DMS153 treated with DMSO at 0.1 percent for 48 hours (cell line): ENCODE results near the gene ASIC2.

Experiments used
- DNase-seq: peaks from one replicate; lab custom pipeline; 2025; ENCODE audit not compliant: unreplicated experiment; lab: John Stamatoyannopoulos, UW

ASIC2 gene

GRCh38 chr17:33292981-33293867 lies at the start of gene ASIC2:
Gene ASIC2 (minus strand): TSS chr17:33293295.
- DNase-seq: no peak

DNA sequence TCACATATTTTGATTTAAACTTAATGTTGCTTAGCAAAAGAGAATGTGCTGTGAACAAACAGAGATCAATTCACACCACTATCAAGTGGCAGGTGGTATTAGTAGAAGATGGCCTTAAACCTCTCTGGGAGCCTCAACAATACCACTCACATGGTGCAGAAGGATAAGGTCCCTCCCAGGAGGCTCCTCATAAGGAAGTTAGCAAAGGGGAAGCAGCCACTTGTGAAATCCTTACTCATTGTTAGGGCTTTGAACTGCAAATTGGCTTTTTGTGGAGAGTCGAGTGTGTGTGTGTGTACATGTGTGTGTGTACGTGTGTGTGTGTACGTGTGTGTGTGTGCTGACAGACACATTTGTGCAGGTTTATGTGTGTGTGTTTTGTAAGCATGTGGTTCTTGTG lies 48.9 kb upstream of the ASIC2 start:
- no peak for DNase-seq

- no peak for DNase-seq
Measured at GRCh38 chr17:33338242-33338641, 45.1 kb upstream of the ASIC2 start.

DNA sequence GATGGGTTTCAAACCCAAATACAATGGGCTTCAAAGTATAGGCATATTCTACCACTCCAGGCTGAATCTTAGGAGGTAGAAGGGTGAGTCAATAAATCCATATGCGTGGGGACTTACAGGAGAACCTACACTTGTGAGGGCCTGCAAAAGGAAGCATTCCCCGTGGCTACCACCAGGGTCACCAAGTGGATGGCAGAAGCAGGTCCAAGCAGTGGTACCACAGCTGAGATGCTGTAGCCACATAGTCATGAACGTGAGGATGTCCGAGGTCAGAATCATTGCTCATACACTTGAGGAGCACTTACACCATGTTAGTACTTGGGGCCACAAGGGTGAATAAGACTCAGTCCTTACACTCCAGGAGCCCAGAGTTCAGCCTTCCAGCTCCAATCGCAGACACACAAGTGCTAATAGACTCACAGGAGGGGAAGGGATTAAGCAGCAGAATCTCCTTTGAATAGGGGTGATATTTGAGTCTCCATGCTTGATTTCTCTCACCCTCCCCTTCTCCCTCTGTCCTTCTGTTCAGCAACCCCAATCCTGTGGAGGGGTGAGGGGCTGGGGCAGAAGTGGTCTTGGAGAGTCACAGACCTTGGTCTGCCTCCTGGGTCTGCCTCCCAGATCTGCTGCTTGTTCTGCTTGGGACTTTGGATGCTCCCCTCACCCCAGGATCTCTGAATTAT lies 42.5 kb upstream of the ASIC2 start:
- no peak for DNase-seq

DNA sequence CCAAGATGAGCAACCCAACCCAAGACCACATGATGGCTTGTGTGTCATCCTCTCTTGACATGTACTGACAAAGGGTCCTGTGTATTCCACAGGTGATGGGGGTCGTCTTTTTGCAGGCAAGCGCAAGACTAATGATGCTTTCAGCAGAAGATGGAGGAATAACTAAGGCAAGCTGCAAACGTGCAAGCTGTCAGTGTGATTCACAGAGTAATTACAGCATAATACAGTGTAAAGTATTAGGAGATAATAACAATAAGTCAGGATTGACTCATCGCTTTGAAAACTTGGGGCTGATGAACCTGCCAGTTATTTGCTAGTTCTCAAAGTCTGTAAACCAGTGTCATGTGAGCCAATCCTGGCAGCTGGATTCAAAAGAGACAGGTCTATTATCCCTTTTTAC lies 41.6 kb upstream of the ASIC2 start:
- DNase-seq: no peak

DNA sequence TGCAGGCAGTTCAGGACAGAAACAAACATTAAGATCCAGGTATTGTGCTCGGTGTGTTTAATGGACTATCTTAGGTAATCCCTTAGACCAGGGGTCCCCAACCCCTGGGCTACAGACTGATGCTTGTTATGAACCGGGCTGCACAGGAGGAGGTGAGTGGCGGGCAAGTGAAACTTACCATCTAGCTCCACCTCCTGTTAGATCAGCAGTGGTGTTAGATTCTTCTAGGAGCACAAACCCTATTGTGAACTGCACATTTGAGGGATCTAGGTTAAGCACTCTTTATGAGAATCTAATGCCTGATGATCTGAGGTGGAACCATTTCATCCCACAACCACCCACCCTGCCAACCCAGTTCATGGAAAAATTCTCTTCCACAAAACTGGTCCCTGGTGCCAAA lies 37.8 kb upstream of the ASIC2 start:
- no peak for DNase-seq

- DNase-seq: no peak
Measured at GRCh38 chr17:33328129-33328528, 35.0 kb upstream of the ASIC2 start.

GRCh38 chr17:33324736-33325135 lies 31.6 kb upstream of the ASIC2 start:
- no peak for DNase-seq

DNA sequence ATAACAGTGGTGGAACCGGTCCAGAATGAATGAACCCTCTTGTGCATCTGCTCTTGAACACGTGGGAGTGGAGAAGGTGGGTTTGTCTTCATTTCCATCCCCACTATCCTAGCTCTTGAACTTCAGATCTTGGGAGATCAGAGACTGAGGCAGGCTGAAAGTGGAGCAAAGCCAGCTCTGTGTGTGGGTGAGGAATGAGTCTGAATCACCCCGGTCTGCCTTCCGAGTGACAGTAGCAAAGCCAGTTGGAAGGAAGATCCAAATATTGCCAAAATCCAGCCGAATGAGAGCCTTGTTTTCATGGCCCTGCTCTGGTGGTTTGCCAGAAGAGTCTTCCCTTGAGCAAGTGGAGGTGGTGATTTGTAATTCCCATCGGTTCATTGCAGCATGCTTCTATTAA lies 29.0 kb upstream of the ASIC2 start:
- no peak for DNase-seq

DNA sequence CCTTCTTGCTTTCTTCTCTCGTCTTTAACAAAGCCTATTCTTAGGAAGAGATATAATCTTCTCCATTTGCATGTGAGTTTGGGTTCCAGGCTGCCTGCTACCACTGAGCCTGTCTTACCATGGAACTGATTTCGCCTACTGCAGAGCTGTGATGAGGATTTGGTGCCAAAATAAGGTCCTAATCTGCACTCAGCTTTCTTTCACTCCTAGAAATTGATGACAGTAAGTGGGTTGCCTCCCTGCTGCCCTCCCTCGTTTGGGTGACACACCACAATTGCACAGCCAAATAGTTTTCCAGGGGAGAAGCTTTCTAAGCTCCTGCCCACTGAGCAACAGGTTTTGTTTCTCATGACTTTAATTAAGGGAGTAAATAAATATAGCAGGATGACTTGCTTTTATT lies 25.1 kb upstream of the ASIC2 start:
- DNase-seq: no peak

DNA sequence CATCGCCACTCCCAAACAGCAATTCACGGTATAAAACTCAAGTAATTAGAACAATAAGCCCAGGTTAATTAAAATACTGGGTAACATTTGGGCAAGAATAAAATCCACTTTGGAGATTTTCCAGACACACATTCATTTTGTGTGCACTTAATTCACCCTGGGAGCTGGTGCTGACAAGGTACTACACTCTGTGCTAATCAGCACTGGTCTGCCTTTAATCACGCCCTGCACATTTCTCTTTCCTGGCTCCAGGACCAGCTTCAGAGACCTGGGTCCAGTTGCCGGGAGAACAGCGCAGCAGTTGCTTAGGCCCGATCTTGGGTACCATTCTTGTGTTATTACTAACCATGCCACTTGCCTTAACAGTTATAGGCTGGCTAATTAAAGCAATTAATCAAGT lies 23.7 kb upstream of the ASIC2 start:
- no peak for DNase-seq

GRCh38 chr17:33310296-33310695 lies 17.2 kb upstream of the ASIC2 start:
- no peak for DNase-seq

DNA sequence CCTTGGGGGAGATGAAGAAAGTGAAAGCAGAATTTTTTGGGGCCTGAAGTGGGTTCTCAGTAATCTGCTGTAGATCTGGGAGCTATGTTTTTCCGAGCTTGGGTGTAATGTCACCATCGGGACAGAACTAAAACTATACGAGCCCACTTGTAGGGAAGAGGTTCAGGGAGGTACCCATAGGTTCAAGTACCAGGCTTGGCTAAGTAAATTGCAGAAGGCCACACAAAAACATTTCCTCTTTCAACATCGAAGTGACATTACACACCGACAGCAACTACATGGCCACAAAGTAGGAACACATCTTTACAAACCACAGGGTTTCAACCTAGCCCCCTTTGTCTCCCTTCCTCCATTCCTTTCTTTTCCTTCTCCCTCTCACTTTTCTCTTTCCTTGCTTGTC lies 10.2 kb upstream of the ASIC2 start:
- DNase-seq: no peak

DNA sequence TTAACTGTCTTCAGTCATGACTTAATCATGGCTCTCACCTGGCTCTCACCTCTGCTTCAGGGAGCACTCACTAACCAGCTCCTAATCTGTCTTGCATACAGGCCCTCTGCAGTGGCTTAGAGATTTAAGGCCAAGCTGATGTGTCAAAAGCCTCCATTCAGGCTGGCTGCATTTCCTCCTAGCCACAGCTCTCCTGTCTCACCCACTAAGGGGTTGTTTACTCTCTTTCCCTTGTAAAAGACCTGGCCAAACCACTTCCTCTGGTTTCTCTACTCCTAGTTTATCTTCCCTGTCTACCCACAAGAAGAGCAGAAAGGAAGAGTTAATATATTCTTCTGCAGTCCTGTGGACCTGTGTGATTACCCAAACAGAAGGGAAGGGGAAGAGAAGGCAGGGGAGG lies 9.3 kb upstream of the ASIC2 start:
- DNase-seq: peak; percentile 32

DNA sequence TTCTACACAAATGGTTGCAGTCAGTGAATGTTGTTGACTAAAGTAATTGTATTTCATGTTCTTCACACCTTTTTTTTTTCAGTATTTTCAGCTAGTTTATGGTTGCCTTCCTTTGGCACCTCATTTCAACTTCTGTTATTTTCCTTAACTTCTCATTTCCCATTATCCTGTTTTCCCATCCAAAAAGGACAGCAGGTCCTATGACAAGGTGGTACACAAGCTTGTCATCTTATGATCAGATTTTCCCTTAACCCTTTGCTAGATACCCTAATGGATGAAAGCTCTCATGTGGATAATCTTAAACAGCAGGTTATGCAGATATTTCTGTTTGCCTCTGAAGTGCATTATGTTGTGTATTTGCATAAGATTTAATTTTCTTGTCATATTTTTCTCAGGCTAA lies 7.1 kb upstream of the ASIC2 start:
- DNase-seq: no peak

DNA sequence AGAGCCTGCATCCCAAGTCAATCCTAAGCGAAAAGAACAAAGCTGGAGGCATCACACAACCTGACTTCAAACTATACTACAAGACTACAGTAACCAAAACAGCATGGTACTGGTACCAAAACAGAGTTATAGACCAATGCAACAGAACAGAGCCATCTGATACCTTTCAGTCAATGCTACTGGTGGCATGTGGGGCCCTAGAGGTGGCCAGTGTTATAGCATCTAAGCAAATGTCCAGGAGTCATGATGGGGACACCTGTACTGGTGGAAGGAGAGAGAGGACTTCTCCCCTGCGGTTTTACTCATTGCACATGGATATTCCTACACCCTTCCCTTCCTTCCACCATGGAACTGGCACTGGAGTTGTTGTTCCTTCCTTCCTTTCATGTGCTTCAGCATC lies 6.0 kb upstream of the ASIC2 start:
- DNase-seq: no peak

DNA sequence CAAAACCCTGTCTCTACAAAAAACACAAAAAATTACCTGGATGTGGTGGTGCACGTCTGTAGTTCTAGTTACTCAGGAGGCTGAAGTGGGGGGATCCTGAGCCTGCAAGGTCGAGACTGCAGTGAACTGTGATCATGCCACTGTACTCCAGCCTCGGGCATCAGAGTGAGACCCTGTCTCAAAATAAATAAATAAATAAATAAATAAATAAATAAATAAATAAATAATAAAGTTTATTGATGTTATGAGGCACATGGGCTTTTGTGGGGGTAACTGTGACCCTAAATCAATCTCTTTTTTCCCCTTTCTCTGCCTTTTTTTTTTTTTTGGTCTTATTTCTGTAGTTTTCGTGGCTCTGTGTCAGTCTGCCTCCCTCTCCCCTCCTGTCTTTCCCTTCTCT lies 4.5 kb upstream of the ASIC2 start:
- DNase-seq: no peak

DNA sequence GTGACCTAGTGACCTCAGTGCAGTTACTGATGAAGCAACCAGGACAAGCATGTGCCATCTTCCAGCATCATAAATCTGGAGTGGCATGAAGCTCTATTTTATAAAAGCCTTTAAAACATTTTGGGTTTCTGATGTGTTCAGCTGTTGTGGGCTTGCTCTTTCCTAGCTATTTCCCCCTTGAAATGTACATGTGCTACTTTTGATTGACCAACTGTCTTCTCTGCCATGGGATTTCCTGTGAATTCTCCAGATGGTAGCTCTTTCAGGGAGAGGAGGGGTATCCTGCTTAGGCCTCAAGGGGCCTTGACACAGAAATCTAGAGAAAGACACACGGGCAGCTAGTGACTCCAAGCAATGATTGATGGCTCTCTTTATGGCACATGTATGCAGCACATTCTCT lies 1.9 kb upstream of the ASIC2 start:
- no peak for DNase-seq

DNA sequence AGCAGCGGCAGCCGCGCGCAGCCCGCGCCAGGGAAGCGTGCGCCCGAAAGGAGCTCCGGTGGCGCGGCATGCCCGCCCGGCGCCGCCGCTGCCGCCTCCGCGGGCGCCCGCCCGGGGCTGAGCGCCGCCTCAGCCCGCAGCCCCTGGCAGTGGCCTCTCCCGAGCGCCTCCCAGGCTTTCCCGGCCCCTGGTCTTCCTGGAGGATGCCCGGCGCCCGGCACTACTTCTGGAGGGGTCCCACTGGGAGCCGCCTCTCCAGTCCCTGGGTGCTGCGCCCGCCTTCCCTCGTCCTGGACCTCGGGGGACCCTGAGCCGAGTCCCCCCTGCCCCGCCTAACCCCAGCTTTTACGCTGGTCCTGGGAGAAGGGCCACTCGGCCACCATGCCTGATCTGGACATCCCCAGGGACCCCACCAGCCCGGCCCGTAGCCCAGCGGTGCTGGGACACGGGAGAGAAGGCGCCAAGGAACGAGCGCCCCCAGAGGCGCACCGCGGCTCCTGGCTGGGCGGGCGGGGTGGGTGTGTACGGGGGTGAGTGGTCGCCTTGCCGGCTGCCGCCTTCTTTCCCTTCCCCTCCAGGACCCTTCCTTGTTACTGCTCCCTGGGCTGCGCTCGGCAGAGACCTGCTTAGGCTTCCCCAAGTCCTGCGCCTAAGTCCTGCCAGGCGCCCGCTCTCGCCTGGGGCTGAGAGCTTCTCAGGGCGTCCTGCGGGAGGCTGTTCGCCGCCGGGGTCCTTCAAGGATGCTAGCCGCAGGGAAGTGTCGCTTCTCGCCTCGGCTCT lies 704 bp downstream of the ASIC2 start:
- no peak for DNase-seq

- no peak for DNase-seq
Measured at GRCh38 chr17:33291248-33292200, 1.6 kb downstream of the ASIC2 start.

DNA sequence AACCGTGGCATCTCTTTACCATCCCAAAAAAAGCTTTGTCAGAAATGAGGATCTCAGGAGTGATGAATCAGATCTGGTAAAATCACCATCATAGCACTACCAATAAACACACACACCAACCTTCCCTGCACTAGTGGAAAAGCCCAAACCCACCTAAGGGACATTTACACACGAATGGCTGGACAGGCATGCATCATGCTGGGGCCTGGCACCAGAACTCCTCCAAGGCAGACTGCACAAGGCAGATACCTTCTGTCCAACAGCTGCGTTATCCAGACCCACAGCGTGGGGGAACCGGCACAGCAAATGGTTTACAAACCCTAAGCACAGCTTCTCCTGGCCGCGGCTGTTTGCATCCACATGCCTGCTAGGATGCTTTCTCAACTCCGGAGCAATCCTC lies 2.8 kb downstream of the ASIC2 start:
- no peak for DNase-seq
